GM12878 (cell line): ENCODE measurements around the gene ARFRP1. TPM values are rescaled to one million over a fixed set of nuclear protein-coding genes. Genes with fewer than 3 reads are reported as not detected.

ENCODE experiments used
- ATF7 ChIP-seq: fragments of 450-650 bp; IDR thresholded peaks from 2 replicates; pipeline ENCODE4 v1.6.1; 2016; ENCODE audit warnings: low read depth, mild to moderate bottlenecking
- CBX5 ChIP-seq: sonication (generic); IDR thresholded peaks from 2 replicates; pipeline ENCODE4 v1.6.1; 2016; ENCODE audit warnings: low read depth, moderate library complexity, mild to moderate bottlenecking, inconsistent platforms
- CEBPB ChIP-seq, 2 experiments: fragments of 150-350 bp in 1 of 2; IDR thresholded peaks; 2 replicates each; pipeline ENCODE4 v1.6.1; 2012 to 2014; ENCODE audit warnings: low read depth in 2 of 2, low read length in 2 of 2, borderline replicate concordance in 1 of 2, inconsistent platforms in 1 of 2
- CREM ChIP-seq: IDR thresholded peaks from 2 replicates; pipeline ENCODE4 v1.6.1; 2014; ENCODE audit warnings: antibody characterized with exemption, low read depth
- FOXM1 ChIP-seq: IDR thresholded peaks from 2 replicates; pipeline ENCODE4 v1.6.1; 2012; ENCODE audit warnings: low read depth, mild to moderate bottlenecking, inconsistent platforms, low read length, moderate library complexity
- NBN ChIP-seq: fragments of 450-650 bp; IDR thresholded peaks from 2 replicates; pipeline ENCODE4 v1.6.1; 2016
- TCF7 ChIP-seq: IDR thresholded peaks from 2 replicates; pipeline ENCODE4 v1.6.1; 2014; ENCODE audit warnings: antibody characterized with exemption, borderline replicate concordance
- ZBTB11 ChIP-seq: fragments of 450-650 bp; formaldehyde crosslinking; IDR thresholded peaks from 2 replicates; pipeline ENCODE4 v1.5.0; 2022; ENCODE audit warnings: mild to moderate bottlenecking, missing genetic modification characterization
- polyA plus RNA-seq, 11 experiments: library from polyadenylated mRNA; depleted of rRNA in 4 of 11; unstranded in 6 of 11; stranded (reverse) in 5 of 11; fragments of >200 nt; fragmentation: Nextera tagmentation in 4 of 11; fragmentation: Illumina TruSeq in 1 of 11; extraction: Ambion mirVana in 4 of 11; extraction: Trizol in 1 of 11; gene quantifications; 1 replicate in 1 of 11; 2 replicates in 10 of 11; pipeline versions ENCODE4 v1.2.1 to v1.2.3, GENCODE V29; 2011 to 2016; ENCODE audit warnings: inconsistent platforms in 2 of 11, missing spikeins in 2 of 11, low read depth in 1 of 11
- total RNA-seq, 4 experiments: library from RNA; depleted of rRNA in 3 of 4; stranded (reverse); fragments of >200 nt in 3 of 4; fragmentation: Illumina TruSeq in 1 of 4; extraction: Trizol in 1 of 4; gene quantifications; 2 replicates each; pipeline versions ENCODE4 v1.2.1 to v1.2.3, GENCODE V29; 2013 to 2021
- TF ChIP-seq, protein P1 (sequence below): fragments of 450-650 bp; IDR thresholded peaks from 2 replicates; pipeline ENCODE4 v1.6.1; 2016; ENCODE audit warnings: mild to moderate bottlenecking
- TF ChIP-seq, protein P2 (sequence below): fragments of 450-650 bp; IDR thresholded peaks from 2 replicates; pipeline ENCODE4 v1.6.1; 2017; ENCODE audit warnings: mild to moderate bottlenecking, moderate library complexity
- TF ChIP-seq, protein P3 (sequence below): fragments of 450-650 bp; IDR thresholded peaks from 2 replicates; pipeline ENCODE4 v1.6.1; 2017; ENCODE audit warnings: low read depth, mild to moderate bottlenecking, moderate library complexity
- TF ChIP-seq, protein P4 (sequence below): fragments of 450-650 bp; IDR thresholded peaks from 2 replicates; pipeline ENCODE4 v1.6.1; 2016; ENCODE audit warnings: mild to moderate bottlenecking
- TF ChIP-seq, protein P5 (sequence below): fragments of 450-650 bp; IDR thresholded peaks from 2 replicates; pipeline ENCODE4 v1.6.1; 2017; ENCODE audit warnings: mild to moderate bottlenecking, moderate library complexity

ARFRP1 gene
- total and polyA plus RNA-seq, 10 of the 15 experiments (the other 5 are each of a cell fraction or from before 2014, with no cell fraction given) = 0.37 to 71.7 (median 34.6) TPM

GRCh38 chr20:63740070-63740626, 32.4 kb upstream of the ARFRP1 start (continued):
- TF ChIP-seq, protein P1, sequence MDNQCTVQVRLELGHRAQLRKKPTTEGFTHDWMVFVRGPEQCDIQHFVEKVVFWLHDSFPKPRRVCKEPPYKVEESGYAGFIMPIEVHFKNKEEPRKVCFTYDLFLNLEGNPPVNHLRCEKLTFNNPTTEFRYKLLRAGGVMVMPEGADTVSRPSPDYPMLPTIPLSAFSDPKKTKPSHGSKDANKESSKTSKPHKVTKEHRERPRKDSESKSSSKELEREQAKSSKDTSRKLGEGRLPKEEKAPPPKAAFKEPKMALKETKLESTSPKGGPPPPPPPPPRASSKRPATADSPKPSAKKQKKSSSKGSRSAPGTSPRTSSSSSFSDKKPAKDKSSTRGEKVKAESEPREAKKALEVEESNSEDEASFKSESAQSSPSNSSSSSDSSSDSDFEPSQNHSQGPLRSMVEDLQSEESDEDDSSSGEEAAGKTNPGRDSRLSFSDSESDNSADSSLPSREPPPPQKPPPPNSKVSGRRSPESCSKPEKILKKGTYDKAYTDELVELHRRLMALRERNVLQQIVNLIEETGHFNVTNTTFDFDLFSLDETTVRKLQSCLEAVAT = no peak
- no peak for TF ChIP-seq CBX5
- TF ChIP-seq, protein P2, sequence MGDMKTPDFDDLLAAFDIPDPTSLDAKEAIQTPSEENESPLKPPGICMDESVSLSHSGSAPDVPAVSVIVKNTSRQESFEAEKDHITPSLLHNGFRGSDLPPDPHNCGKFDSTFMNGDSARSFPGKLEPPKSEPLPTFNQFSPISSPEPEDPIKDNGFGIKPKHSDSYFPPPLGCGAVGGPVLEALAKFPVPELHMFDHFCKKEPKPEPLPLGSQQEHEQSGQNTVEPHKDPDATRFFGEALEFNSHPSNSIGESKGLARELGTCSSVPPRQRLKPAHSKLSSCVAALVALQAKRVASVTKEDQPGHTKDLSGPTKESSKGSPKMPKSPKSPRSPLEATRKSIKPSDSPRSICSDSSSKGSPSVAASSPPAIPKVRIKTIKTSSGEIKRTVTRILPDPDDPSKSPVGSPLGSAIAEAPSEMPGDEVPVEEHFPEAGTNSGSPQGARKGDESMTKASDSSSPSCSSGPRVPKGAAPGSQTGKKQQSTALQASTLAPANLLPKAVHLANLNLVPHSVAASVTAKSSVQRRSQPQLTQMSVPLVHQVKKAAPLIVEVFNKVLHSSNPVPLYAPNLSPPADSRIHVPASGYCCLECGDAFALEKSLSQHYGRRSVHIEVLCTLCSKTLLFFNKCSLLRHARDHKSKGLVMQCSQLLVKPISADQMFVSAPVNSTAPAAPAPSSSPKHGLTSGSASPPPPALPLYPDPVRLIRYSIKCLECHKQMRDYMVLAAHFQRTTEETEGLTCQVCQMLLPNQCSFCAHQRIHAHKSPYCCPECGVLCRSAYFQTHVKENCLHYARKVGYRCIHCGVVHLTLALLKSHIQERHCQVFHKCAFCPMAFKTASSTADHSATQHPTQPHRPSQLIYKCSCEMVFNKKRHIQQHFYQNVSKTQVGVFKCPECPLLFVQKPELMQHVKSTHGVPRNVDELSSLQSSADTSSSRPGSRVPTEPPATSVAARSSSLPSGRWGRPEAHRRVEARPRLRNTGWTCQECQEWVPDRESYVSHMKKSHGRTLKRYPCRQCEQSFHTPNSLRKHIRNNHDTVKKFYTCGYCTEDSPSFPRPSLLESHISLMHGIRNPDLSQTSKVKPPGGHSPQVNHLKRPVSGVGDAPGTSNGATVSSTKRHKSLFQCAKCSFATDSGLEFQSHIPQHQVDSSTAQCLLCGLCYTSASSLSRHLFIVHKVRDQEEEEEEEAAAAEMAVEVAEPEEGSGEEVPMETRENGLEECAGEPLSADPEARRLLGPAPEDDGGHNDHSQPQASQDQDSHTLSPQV = no peak
- TF ChIP-seq, protein P3, sequence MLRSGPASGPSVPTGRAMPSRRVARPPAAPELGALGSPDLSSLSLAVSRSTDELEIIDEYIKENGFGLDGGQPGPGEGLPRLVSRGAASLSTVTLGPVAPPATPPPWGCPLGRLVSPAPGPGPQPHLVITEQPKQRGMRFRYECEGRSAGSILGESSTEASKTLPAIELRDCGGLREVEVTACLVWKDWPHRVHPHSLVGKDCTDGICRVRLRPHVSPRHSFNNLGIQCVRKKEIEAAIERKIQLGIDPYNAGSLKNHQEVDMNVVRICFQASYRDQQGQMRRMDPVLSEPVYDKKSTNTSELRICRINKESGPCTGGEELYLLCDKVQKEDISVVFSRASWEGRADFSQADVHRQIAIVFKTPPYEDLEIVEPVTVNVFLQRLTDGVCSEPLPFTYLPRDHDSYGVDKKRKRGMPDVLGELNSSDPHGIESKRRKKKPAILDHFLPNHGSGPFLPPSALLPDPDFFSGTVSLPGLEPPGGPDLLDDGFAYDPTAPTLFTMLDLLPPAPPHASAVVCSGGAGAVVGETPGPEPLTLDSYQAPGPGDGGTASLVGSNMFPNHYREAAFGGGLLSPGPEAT = no peak
- TF ChIP-seq, protein P4, sequence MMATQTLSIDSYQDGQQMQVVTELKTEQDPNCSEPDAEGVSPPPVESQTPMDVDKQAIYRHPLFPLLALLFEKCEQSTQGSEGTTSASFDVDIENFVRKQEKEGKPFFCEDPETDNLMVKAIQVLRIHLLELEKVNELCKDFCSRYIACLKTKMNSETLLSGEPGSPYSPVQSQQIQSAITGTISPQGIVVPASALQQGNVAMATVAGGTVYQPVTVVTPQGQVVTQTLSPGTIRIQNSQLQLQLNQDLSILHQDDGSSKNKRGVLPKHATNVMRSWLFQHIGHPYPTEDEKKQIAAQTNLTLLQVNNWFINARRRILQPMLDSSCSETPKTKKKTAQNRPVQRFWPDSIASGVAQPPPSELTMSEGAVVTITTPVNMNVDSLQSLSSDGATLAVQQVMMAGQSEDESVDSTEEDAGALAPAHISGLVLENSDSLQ = no peak
- no peak for TF ChIP-seq ATF7
- TF ChIP-seq NBN = no peak
- TF ChIP-seq ZBTB11 (CRISPR knock-in tag) = no peak
- TF ChIP-seq CREM = no peak
- no peak for TF ChIP-seq FOXM1
- TF ChIP-seq, protein P5, sequence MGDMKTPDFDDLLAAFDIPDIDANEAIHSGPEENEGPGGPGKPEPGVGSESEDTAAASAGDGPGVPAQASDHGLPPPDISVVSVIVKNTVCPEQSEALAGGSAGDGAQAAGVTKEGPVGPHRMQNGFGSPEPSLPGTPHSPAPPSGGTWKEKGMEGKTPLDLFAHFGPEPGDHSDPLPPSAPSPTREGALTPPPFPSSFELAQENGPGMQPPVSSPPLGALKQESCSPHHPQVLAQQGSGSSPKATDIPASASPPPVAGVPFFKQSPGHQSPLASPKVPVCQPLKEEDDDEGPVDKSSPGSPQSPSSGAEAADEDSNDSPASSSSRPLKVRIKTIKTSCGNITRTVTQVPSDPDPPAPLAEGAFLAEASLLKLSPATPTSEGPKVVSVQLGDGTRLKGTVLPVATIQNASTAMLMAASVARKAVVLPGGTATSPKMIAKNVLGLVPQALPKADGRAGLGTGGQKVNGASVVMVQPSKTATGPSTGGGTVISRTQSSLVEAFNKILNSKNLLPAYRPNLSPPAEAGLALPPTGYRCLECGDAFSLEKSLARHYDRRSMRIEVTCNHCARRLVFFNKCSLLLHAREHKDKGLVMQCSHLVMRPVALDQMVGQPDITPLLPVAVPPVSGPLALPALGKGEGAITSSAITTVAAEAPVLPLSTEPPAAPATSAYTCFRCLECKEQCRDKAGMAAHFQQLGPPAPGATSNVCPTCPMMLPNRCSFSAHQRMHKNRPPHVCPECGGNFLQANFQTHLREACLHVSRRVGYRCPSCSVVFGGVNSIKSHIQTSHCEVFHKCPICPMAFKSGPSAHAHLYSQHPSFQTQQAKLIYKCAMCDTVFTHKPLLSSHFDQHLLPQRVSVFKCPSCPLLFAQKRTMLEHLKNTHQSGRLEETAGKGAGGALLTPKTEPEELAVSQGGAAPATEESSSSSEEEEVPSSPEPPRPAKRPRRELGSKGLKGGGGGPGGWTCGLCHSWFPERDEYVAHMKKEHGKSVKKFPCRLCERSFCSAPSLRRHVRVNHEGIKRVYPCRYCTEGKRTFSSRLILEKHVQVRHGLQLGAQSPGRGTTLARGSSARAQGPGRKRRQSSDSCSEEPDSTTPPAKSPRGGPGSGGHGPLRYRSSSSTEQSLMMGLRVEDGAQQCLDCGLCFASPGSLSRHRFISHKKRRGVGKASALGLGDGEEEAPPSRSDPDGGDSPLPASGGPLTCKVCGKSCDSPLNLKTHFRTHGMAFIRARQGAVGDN = 0 out of 2 replicates have a peak, but pooled peaks have one; percentile 19
- no peak for TF ChIP-seq TCF7
- TF ChIP-seq CEBPB (IDR thresholded peaks at IDR 0.05; ENCODE audit: borderline replicate concordance in 1 of 2, low read depth in 2 of 2, low read length in 2 of 2) = no peak
